GM21390 (cell line): ENCODE measurements around the gene KCNK1.
A peak's percentile ranks its signal among the peaks of the same experiment; 100 is the strongest.
"Not testable (repeated sequence)": the region's sequence is repeated elsewhere in the genome, so short reads cannot be mapped to it uniquely, and the experiment has no call there.

Source experiments
- ATAC-seq: cut with Tn5 transposase; IDR thresholded peaks from one replicate; pipeline ENCODE4 v1.9.1; 2021; ENCODE audit not compliant: unreplicated experiment

Gene KCNK1

DNA sequence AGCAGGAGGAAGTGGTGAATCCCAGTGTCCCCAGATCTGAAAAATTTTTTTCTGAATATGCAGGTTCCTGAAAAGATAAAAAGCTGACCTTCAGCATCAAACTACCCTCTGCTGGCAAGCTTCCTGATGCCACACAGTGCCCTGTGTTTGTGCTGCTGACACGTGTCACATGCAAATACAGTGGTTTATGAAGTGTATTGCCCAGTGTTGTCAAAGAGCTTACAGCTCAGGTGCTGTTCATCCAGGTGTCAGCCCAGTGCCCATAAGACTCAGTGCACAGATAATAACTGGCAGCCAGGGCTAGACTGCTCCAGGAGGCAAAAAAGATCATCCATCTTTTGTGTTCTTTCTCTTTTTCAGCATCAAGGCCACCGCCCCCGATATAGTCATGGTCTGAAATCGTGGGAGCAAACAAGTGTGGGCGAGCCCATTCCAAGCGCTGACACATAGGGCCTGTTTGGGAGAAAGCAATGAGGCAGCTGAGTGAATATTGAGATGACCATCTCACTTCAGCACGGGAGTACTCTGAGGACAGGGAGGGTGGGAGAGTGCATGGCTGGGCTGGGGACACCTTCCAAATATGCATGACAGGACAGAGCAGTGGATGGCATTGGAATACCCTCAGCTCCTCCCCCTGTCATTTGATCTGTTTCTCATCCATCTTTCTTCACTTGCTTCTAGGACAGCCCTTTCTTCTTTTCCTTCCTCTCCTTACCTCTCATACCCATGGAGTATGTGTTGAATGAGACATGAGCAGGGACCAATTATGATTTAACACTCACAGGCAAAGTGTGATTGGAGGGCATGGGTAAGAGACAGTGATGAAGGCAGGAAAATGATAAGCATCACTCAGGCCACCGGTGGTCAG lies 6.4 kb upstream of the KCNK1 start:
- peak; percentile 48 for ATAC-seq

GRCh38 chr1:233608988-233609387 lies 4.9 kb upstream of the KCNK1 start:
- ATAC-seq = no peak

- ATAC-seq = no peak
Measured at GRCh38 chr1:233609926-233610325, 4.0 kb upstream of the KCNK1 start.

GRCh38 chr1:233610628-233611027 lies 3.3 kb upstream of the KCNK1 start:
- no peak for ATAC-seq

- not testable (repeated sequence) for ATAC-seq
Measured at GRCh38 chr1:233611363-233611762, 2.5 kb upstream of the KCNK1 start.

DNA sequence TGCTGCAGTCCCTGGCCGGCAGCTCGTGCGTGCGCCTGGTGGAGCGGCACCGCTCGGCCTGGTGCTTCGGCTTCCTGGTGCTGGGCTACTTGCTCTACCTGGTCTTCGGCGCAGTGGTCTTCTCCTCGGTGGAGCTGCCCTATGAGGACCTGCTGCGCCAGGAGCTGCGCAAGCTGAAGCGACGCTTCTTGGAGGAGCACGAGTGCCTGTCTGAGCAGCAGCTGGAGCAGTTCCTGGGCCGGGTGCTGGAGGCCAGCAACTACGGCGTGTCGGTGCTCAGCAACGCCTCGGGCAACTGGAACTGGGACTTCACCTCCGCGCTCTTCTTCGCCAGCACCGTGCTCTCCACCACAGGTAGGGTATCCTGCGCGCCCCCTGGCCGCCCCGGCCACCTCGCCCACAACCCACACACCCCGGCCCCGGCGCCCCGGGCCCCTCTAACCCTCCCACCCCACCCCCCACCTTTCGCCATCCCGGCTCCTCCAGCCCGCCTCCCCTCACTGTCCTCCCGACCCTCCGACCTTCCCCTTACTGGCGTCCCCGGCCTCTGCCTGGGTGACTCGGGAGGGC lies 352 bp downstream of the KCNK1 start:
- ATAC-seq = peak; percentile 50

DNA sequence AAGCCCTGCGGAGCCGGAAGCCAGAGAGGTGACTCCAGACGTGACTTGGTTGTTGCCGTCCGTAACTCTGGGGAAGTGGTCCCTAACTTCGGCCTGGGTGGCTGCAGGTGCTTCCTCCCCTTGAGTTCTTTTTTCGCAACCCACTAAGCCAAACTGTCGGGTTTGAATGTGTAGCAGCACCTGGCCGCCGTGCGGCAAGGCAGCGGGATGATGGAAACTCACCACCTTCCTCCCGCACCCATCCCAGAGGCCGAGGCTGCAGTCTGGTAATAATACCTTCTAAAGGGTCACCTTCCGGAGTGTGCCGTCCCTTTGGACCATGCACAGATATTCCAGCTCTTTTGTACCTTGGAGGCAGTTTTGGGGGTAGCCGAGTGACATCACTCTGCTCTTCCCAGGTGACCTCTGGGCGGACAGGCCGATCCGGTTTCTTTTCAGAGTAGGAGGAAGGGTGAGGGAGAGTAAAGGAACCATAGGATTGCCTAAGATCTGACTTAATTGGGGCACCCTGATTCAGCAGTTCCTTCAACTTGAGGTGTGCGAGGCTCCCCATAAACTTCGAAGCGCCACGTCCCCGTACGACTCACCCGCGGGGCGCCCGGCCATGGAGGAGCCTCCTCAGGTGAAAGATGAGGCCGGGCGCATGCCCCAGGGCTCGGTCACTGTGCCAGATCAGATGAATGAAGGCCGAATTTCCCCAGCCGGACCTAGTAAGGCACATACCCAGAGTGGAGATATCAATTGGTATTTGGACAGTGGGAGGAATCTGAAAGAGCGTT lies 1.0 kb downstream of the KCNK1 start:
- ATAC-seq = peak; percentile 47

DNA sequence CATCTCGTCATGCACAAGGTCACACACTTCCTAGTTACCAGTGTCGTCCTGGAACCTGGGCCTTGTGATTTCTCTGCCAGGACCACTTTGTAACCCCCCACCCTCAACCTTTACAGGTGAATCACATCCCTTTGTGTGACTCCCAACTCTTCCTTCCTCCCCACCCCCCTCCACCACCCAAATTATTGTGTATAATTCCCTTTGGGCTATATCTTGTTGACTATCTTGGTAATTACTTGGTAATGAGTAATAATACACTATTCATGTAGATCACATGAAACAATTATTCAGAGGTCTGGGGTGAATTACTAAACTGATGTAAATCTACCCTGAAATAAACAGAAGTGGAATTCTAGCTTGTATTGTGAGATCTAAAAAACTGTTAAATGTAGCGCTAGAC lies 1.7 kb downstream of the KCNK1 start:
- no peak for ATAC-seq

GRCh38 chr1:233617025-233617424 lies 3.1 kb downstream of the KCNK1 start:
- no peak for ATAC-seq

- ATAC-seq = not testable (repeated sequence)
Measured at GRCh38 chr1:233619414-233619813, 5.5 kb downstream of the KCNK1 start.

GRCh38 chr1:233620065-233620464 lies 6.2 kb downstream of the KCNK1 start:
- ATAC-seq = no peak

DNA sequence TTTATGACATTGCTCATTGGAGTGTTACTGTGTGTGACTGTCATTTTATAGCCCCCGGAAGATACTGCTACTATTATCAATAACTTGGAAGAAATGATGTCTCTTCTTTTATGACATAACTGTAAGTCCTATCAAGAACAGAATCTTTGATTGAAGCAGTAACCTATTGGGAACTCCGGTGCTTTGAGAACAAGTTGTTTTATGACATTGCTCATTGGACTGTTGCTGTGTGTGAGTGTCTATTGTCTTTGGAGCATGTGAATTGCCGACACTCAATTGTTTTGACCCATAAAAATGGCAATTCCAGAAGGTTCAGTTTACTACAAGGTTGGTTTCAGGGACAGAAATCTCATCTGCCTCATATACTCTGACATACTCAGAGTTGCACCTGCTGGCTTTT lies 8.0 kb downstream of the KCNK1 start:
- ATAC-seq = no peak

DNA sequence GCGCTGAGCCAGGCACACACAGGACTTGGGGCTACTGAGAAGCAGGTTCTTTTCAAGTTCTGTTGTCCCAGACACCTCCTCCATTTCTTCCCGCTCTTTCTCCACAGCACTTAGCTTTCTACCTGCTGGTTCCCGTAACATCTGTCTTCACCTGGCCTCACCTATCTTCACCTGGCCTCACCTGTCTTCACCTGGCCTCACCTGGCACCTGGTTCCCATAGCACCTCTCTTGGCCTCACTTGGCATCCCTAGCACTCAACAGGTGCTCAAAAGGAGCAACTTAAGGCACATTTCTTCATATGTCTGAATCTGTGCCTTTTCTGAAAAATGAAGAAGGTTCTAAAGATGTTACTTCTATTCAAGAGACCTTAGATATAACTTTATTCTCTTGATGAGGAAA lies 10.4 kb downstream of the KCNK1 start:
- ATAC-seq = no peak

DNA sequence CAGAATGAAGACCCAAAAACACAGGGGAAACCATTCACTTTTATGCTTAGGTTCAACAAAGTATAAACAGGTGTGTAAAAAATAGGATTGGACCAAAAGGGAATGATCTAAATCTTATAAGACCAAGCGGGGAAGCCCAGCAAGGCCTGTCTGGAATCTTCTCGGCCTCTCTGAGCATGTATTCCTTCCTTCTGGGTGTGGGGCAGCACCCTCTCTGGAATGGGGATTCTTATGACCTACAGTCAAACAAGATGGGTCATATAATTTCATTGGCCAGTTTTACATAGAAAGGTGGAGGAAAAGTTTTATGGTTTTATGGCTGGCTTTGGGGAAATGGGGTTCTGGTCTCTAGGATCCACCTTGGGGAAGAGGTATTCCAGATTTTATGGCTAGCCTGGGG lies 11.2 kb downstream of the KCNK1 start:
- no peak for ATAC-seq

- ATAC-seq = no peak
Measured at GRCh38 chr1:233625510-233625981, 11.6 kb downstream of the KCNK1 start.

- no peak for ATAC-seq
Measured at GRCh38 chr1:233627376-233627775, 13.5 kb downstream of the KCNK1 start.

DNA sequence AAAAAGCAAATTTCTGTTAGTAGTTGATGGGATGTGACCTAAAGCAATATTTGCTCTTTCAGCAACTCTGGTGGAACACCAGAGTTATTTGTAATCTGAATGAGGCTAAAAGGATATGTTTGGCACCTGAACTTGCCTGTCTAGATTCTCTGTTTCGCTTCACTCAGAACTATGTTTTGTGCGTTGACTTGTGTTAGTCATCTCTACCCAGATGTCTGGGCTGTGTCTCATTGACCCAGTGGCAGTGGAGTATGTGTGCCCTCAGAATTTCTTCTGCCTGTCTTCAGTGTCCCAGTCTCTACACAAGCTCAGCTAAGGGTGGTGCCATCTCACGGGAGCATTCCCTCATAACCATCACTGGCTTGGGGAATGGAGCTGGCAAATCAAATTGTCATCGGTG lies 13.9 kb downstream of the KCNK1 start:
- ATAC-seq = peak; percentile 59

- no peak for ATAC-seq
Measured at GRCh38 chr1:233629305-233629935, 15.5 kb downstream of the KCNK1 start.

DNA sequence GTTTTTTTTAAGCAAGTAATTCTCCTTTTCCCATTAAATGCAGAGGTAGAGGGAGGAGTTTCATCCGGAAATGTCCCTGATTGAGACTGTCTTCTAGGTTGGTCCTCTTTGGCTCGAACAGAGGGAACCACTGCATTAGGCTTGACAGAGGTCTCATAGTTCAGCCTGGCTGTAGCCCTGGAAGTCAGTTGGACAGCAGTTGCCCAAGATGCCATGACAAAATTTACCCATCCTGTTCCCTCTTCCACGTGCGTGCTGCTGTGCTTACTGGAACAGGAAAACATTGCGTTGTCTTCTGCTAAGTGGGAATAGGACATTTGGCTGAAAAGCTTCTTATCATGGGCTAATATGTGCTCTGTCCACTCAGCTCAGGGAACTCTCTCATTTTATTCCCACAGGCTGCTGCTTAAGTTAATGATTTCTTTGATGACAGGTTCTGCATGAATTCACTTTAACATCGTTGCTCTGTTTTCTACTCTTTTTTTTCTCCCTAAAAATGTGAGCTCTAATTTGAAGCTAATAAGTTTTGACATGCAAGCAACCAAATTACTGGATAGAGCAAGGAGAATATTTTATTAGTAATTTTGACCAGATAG lies 18.0 kb downstream of the KCNK1 start:
- ATAC-seq = no peak

- no peak for ATAC-seq
Measured at GRCh38 chr1:233632436-233632835, 18.5 kb downstream of the KCNK1 start.
